PC-9 (cell line): ENCODE measurements around the gene NEBL.

Experiments
- EZH2 ChIP-seq: fragments of 200-600 bp; sonication (generic); IDR thresholded peaks from 2 replicates; pipeline ENCODE4 v1.8.0; 2017; ENCODE audit warnings: antibody characterized with exemption, low read depth
- TF ChIP-seq, protein P1 (sequence below): fragments of 200-600 bp; sonication (generic); conservative IDR thresholded peaks from 2 replicates; pipeline ENCODE4 v1.6.1; 2017; ENCODE audit warnings: mixed run types, antibody characterized with exemption, mild to moderate bottlenecking, moderate library complexity

DNA sequence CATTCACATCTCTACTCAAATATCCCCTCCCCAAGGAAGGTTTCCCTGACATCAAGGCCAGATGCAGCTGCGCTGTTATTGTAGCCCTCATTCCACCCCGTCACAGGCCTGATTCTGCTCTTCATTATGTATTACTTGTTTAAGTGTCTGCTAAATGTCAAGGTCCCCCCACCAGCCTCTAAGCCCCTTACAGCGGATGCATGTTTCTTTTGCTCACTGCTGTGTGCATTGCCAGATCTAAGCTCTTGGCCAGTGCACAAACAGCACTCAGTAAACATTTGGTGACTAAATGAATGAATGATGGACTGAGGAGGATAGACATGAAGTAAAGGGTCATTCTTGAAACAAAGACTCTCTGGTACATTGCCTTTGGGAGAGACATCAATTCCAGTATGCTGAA, 90.6 kb downstream of the NEBL start:
- no peak for TF ChIP-seq EZH2
- TF ChIP-seq, protein P1, sequence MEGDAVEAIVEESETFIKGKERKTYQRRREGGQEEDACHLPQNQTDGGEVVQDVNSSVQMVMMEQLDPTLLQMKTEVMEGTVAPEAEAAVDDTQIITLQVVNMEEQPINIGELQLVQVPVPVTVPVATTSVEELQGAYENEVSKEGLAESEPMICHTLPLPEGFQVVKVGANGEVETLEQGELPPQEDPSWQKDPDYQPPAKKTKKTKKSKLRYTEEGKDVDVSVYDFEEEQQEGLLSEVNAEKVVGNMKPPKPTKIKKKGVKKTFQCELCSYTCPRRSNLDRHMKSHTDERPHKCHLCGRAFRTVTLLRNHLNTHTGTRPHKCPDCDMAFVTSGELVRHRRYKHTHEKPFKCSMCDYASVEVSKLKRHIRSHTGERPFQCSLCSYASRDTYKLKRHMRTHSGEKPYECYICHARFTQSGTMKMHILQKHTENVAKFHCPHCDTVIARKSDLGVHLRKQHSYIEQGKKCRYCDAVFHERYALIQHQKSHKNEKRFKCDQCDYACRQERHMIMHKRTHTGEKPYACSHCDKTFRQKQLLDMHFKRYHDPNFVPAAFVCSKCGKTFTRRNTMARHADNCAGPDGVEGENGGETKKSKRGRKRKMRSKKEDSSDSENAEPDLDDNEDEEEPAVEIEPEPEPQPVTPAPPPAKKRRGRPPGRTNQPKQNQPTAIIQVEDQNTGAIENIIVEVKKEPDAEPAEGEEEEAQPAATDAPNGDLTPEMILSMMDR, result no peak
